Keratinocyte (primary cell): Measurements from ENCODE around the gene LRP1B. TPM values are rescaled to one million over a fixed set of nuclear protein-coding genes. Genes with fewer than 3 reads are reported as not detected.

Experiments
- DNase-seq: peaks from one replicate; pipeline ENCODE4 v3.0.0-alpha.2; 2011; ENCODE audit warnings: low read depth, missing footprints, low spot score
- FAIRE-seq: peaks from 2 replicates; lab custom pipeline; 2011; peaks lifted over from hg19 to GRCh38; lab: Jason Lieb, UNC
- H2AFZ ChIP-seq: 2 replicates; pipeline ENCODE4 v1.6.0; 2012; ENCODE audit warnings: low read length, control low read depth, inconsistent platforms; ENCODE audit not compliant: control insufficient read depth
- H3K27ac ChIP-seq: 2 replicates; pipeline ENCODE4 v1.5.1; 2011; ENCODE audit warnings: low read length; ENCODE audit not compliant: control insufficient read depth, insufficient read depth
- H3K27me3 ChIP-seq: 3 replicates; pipeline ENCODE4 v1.6.0; 2011; ENCODE audit warnings: low read length; ENCODE audit not compliant: control insufficient read depth, insufficient read depth; ENCODE audit errors: extremely low read depth
- H3K36me3 ChIP-seq, 2 experiments: 2 replicates in 1 of 2; 3 replicates in 1 of 2; pipeline ENCODE4 v1.5.1; 2011; ENCODE audit warnings: low read length in 2 of 2, mild to moderate bottlenecking in 1 of 2; ENCODE audit not compliant: control insufficient read depth in 2 of 2, insufficient read depth in 2 of 2; ENCODE audit errors: extremely low read depth in 1 of 2
- H3K4me1 ChIP-seq: 3 replicates; pipeline ENCODE4 v1.5.1; 2011; ENCODE audit warnings: low read length; ENCODE audit not compliant: control insufficient read depth, insufficient read depth; ENCODE audit errors: extremely low read depth
- H3K4me2 ChIP-seq: 3 replicates; pipeline ENCODE4 v1.6.0; 2011; ENCODE audit warnings: low read depth, low read length; ENCODE audit not compliant: control insufficient read depth, insufficient read depth; ENCODE audit errors: extremely low read depth
- H3K4me3 ChIP-seq, 3 experiments: fragments of 200-600 bp in 1 of 3; sonication (generic) in 1 of 3; 2 replicates in 2 of 3; 3 replicates in 1 of 3; pipeline ENCODE4 v1.5.1; 2011 to 2016; ENCODE audit warnings: low read length in 3 of 3, mild to moderate bottlenecking in 3 of 3, control low read depth in 2 of 3, inconsistent platforms in 1 of 3, low read depth in 1 of 3, mixed read lengths in 1 of 3, mixed run types in 1 of 3, moderate library complexity in 1 of 3; ENCODE audit not compliant: control insufficient read depth in 2 of 3, insufficient read depth in 2 of 3; ENCODE audit errors: extremely low read depth in 1 of 3
- H3K79me2 ChIP-seq: 2 replicates; pipeline ENCODE4 v1.6.0; 2012; ENCODE audit warnings: low read length; ENCODE audit not compliant: control insufficient read depth, insufficient read depth
- H3K9ac ChIP-seq: 3 replicates; pipeline ENCODE4 v1.6.0; 2011; ENCODE audit warnings: low read length; ENCODE audit not compliant: control insufficient read depth, insufficient read depth; ENCODE audit errors: extremely low read depth
- H3K9me1 ChIP-seq: 3 replicates; pipeline ENCODE4 v1.6.0; 2011; ENCODE audit warnings: low read length; ENCODE audit not compliant: control insufficient read depth, insufficient read depth; ENCODE audit errors: extremely low read depth
- H3K9me3 ChIP-seq: 2 replicates; pipeline ENCODE4 v1.5.1; 2012; ENCODE audit warnings: low read depth, low read length; ENCODE audit not compliant: control insufficient read depth
- H4K20me1 ChIP-seq: 3 replicates; pipeline ENCODE4 v1.6.0; 2011; ENCODE audit warnings: low read length; ENCODE audit not compliant: control insufficient read depth, insufficient read depth; ENCODE audit errors: extremely low read depth
- CTCF ChIP-seq, 3 experiments: IDR thresholded peaks in 1 of 3; conservative IDR thresholded peaks in 1 of 3; optimal IDR thresholded peaks in 1 of 3; 2 replicates in 2 of 3; 3 replicates in 1 of 3; pipeline versions ENCODE3 to v1.5.1; 2011; ENCODE audit warnings: low read length in 3 of 3, mild to moderate bottlenecking in 3 of 3, moderate library complexity in 2 of 3, control low read depth in 1 of 3, inconsistent platforms in 1 of 3; ENCODE audit not compliant: insufficient read depth in 2 of 3; ENCODE audit errors: extremely low read depth in 1 of 3
- EZH2 ChIP-seq: IDR thresholded peaks from one replicate; pipeline ENCODE4 v1.6.1; 2012; ENCODE audit warnings: inconsistent platforms, mild to moderate bottlenecking, low read length, moderate library complexity
- dilution Hi-C: fragments of 300-500 bp; cut with MboI; formaldehyde crosslinking; loops from one replicate; pipeline ENCODE4 v1.7.0; 2020; ENCODE audit warnings: low sequenced_read_pairs; ENCODE audit not compliant: extremely low pct_ligation_motif_present
- polyA plus RNA-seq, 5 experiments: library from polyadenylated mRNA; depleted of rRNA in 3 of 5; stranded (reverse) in 3 of 5; stranded (forward) in 1 of 5; unstranded in 1 of 5; fragments of >200 nt; gene quantifications; 1 replicate in 1 of 5; 2 replicates in 3 of 5; 3 replicates in 1 of 5; pipeline versions ENCODE4 v1.2.1 to v1.2.3, GENCODE V29; 2011 to 2012; ENCODE audit warnings: missing spikeins in 2 of 5, low read depth in 1 of 5, low replicate concordance in 1 of 5

The LRP1B gene
- polyA plus RNA-seq, 1 donor (not counting 4 experiments of a cell fraction or from before 2014, with no cell fraction given), result not detected

- TF ChIP-seq CTCF (optimal IDR thresholded peaks at IDR 0.05 in 1 of 3, IDR thresholded peaks at IDR 0.05 in 1 of 3, conservative IDR thresholded peaks at IDR 0.05 in 1 of 3; ENCODE audit: extremely low read depth in 1 of 3, insufficient read depth in 2 of 3, low read length in 3 of 3) (no peak), EZH2 (no peak)
- no peak overlapping the region for H2AFZ ChIP-seq
- no peaks in the 10 kb centered on the region for H3K4me1 ChIP-seq
- H3K4me3 ChIP-seq, result no peak overlapping the region
- H3K27ac ChIP-seq, result no peak overlapping the region
- H3K9me3 ChIP-seq, result no peaks in the 10 kb centered on the region
- dilution Hi-C loops, result no loop called here
- no peaks in the 10 kb centered on the region for H3K79me2 ChIP-seq
- H4K20me1 ChIP-seq, result no peaks in the 10 kb centered on the region
- H3K36me3 ChIP-seq, result no peaks in the 10 kb centered on the region
- H3K27me3 ChIP-seq, result no peaks in the 10 kb centered on the region
- DNase-seq (no peak), FAIRE-seq (no peak)
- no peaks in the 10 kb centered on the region for H3K9me1 ChIP-seq
- no peak overlapping the region for H3K9ac ChIP-seq
- H3K4me2 ChIP-seq, result no peak overlapping the region
Measured at GRCh38 chr2:141947396-141948114, 183.3 kb downstream of the LRP1B start.

GRCh38 chr2:141946016-141946415 is 184.8 kb downstream of the LRP1B start:
- H3K9me1 ChIP-seq, result no peaks in the 10 kb centered on the region
- no peak overlapping the region for H3K4me3 ChIP-seq
- no peaks in the 10 kb centered on the region for H3K36me3 ChIP-seq
- H2AFZ ChIP-seq, result no peak overlapping the region
- no peaks in the 10 kb centered on the region for H3K79me2 ChIP-seq
- TF ChIP-seq EZH2, result no peak
- TF ChIP-seq CTCF (optimal IDR thresholded peaks at IDR 0.05 in 1 of 3, IDR thresholded peaks at IDR 0.05 in 1 of 3, conservative IDR thresholded peaks at IDR 0.05 in 1 of 3; ENCODE audit: extremely low read depth in 1 of 3, insufficient read depth in 2 of 3, low read length in 3 of 3), result no peak
- FAIRE-seq, result no peak
- dilution Hi-C loops, result no loop called here
- no peaks in the 10 kb centered on the region for H3K9me3 ChIP-seq
- no peak overlapping the region for H3K27ac ChIP-seq
- no peak overlapping the region for H3K4me2 ChIP-seq
- DNase-seq, result no peak
- no peaks in the 10 kb centered on the region for H3K27me3 ChIP-seq
- no peaks in the 10 kb centered on the region for H4K20me1 ChIP-seq
- H3K9ac ChIP-seq, result no peak overlapping the region
- no peaks in the 10 kb centered on the region for H3K4me1 ChIP-seq
